ENCODE data around the gene TRAF1.

Gene TRAF1

DNA sequence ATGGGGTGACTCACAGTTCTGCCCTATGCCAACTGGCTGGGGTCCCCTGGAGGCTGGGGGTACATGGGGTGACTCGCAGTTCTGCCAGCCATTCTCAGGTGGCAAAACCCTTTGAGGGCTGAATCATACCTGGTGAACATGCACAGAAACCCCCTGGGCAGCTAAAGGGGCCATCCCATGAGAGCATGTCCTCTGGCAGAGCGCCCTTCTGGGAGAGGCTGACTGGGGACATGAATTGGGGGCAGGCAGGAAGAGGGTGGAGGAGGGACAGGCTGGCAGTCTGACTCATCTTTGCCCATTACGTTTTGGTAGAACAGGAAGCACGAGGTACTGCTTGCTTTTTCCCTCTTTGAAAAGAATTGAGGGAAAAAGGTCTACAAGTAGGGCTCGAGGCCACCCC lies 16.7 kb downstream of the TRAF1 start:
- DNase-seq (ENCODE audit: low read depth), result no peak

DNA sequence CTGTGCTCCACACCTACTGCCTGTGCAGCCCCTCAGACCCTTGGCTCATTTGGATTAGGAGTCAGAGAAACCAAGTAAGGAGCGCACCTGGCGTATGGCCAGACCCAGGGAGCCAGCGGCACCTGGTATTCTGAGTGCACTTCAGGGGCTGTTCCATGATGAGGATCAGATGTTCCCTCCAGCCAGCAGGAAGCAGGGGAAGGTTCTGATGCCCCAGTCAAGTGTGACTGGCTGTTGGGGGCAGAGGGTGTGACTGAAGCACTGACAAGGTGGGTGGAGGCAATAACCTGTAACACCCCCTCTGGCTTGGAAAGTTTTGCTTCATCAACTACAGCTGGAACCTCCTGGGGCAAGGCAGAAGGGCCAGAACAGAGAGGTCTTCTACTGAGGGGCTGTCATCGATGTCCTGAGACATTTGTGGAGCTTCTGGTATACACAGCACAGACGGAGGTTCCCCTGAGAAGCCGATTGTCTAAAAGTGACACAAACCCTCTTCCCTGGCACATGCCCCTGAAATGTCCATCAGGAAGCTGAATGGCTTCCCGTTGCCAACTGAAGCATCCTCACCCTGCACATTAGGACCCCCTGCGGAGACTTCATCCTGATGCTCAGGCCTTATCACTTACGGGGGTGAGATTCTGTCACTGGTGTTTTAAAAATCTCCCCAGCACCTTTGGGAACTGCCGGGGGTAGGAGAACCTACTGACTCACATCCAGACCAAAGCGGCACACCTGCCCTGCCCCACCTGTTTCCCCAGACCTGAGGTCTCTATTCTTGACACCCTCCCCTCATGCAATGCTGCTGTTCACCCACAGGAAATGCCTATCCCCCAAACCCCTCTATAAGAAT lies 21.1 kb downstream of the TRAF1 start:
- DNase-seq (ENCODE audit: low read depth), result no peak

DNA sequence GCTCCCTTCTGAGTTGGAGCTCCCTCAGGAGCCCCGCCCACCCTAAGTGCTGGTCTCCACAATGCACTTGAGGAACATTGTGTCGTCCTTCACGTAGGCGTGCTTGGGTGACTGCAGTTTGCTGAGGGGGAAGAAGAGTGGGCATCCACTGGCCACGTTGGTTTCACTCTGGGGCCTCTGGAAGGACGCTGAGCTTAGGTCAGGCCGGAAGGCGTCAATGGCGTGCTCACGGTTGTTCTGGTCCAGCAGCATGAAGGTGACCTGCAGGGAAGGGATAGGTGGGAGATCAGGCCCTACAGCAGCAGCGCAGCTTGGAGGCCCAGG lies 21.7 kb downstream of the TRAF1 start:
- no peak for DNase-seq (ENCODE audit: low read depth)

DNA sequence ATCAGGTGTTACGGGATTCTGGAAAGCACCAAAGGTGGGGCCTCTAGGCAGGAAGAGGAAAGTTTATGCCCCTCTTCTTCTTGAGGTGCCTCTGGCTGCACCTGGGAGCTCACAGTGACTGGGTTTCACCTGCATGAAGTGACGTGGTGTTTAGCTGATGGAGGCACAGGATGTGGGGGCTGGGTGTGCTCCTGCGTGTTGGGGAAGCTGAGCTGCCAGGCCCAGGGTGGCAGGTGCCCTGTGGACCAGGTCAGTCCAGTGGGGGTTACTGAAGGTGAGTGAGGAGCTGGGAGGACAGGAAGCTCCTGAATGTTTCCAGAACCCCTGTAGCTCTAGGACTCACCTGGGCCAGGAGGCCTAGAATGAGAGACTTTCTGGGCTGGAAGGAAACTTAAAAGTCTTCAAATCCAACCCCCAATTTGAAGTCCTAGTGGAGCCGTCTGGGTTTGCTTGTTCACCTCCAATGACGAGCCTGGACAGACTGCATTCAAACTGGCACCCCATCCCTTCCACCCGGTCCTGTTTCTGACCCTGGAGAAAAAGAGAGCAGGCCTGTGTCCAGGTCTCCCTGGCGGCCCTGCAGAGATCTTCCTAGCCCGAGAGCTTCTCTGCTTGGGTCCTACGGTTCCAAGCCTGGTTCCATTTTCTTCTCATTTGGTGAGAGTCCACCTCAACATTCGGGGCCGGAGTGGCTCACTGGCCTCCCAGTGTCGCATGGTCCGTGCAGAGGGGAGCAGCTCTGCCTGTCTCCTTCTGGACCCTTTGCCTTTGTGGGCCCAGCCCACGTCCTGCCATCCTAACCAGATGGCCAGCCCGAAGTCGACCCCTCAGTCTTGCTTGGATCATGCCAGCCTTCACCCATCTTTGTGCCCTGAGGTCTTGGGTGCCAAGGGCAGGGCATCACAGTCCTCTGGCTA lies 22.3 kb downstream of the TRAF1 start:
- no peak for DNase-seq (ENCODE audit: low read depth)

DNA sequence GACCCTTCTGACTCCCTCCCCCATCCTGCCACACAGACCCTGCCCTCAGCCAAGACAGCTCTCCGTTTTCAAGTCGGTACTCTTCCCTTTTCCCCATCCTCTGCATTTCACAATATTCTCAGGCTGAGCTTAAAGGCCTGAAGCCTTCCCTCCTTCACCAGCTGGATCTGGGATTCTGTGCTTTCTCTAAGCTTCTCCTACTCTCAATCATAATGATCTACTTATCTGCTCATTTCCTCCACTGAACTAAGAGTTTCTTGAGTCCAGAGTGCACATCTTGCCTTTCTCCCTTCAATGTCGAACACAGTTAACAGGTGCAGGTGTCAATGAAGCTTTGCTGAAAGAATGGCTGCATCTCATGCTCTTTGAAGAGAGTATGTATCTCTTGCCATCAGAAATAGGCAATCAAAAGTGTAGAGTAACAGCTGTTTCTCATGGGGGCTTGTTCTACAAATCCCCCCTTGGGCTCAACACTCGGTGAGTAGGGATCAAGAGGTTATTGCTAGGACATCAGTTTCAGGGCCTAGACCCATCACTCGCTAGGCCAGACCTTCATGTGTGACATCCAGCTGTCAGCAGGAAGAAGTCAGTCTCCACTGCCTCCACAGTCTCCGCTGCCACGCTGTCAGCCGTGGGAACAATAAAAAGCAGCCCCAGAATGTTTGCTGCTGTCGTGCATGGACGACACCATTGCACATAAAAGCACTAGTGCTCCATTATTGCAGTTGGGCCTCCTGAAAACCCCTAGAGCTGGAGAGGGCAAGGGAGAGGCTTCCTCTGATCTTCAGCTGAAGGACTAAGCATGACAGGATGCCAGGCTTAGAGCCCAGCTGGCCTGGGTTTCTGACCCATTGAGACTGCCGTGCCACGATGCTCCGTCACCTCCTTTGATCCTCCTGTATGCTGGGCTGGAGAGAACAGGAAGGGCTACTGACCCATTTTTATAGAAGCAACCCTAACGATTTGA lies 23.7 kb downstream of the TRAF1 start:
- DNase-seq (ENCODE audit: low read depth), result no peak

DNA sequence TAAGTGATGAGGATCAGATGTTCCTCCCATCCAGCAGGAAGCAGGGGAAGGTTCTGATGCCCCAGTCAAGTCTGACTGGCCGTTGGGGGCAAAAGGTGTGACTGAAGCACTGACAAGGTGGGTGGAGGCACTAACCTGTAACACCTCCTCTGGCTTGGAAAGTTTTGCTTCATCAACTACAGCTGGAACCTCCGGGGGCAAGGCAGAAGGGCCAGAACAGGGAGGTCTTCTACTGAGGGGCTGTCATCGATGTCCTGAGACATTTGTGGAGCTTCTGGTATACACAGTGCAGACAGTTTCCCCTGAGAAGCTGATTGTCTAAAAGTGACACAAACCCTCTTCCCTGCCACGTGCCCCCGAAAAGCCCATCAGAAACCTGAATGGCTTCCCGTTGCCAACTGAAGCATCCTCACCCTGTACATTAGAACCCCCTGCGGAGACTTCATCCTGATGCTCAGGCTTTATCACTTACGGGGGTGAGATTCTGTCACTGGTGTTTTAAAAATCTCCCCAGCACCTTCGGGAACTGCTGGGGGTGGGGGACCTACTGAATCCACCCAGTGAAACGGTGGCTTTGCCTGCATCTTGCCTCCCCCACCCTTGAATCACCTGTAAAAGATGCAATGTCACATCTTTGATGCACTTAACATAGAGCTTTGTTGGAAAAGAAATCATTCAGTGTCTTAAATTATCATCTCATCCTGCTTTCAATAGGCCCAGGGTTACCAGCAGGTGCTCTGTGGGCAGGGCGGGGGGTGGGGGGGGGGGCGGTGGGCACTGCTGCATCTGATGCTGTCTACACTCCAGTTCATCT lies 24.6 kb downstream of the TRAF1 start:
- no peak for DNase-seq (ENCODE audit: low read depth)

DNA sequence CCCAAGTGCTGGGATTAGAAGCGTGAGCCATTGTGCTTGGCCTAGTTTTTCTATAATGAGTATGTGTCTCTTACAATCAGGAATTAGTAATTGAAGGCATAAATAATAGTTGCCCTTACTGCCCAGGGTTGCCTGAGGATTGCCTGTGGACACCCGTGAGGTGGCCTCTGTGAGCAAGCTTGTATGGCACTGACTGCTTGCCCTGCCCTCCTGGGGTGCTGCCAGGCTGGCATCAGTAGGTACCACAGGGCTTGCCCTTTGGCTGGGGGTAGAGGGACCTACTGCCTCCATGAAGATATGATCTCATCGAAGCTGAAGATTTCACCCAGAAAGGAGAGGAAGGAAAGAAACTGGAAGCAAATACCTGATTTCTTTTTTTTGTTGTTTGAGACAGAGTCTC lies 25.8 kb downstream of the TRAF1 start:
- DNase-seq (ENCODE audit: low read depth), result no peak

DNA sequence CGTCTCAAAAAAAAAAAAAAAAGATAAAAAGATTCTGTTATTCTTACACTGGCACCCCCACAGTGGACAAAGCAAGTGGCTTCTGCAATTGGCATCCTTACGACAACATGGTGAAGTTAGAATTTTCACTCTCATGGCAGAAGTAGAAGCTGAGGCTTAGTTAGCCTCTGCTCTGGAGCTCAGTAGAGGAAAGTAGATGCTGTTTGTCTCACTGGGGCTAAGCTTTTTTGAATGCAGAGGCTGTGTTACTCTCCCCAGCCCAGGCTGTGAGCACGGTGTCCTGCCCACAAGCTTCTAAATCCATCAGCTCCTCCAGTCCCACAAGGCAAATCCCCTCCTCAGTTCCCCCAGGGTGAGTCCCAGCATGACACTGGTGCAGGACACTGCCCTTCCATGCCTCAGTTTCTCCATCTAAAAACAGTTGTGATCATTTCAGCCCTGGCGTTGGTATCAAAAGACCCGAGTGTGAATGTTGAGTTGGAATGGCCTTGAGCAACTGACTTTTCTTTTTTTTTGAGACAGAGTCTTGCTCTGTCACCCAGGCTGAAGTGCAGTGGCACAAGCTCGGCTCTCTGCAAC lies 27.0 kb downstream of the TRAF1 start:
- DNase-seq (ENCODE audit: low read depth), result no peak

DNA sequence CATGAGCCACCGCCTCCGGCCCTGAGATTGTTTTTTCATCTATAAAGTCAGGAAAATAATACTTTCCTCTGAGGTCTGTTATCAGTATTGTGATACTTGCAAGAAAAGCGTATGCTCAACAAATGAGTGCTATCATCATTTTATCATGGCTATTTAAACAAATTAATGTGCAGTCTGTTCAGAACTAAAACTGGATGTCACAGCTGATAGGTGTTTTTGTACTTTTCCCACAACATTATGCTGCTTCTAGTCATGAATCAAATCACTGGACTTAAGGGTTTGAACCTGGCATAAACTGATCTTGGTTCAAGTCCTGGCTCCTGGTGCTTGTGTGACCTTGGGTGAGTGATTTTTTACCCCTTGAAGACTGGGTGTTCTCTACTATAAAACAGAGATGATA lies 28.2 kb downstream of the TRAF1 start:
- no peak for DNase-seq (ENCODE audit: low read depth)

DNA sequence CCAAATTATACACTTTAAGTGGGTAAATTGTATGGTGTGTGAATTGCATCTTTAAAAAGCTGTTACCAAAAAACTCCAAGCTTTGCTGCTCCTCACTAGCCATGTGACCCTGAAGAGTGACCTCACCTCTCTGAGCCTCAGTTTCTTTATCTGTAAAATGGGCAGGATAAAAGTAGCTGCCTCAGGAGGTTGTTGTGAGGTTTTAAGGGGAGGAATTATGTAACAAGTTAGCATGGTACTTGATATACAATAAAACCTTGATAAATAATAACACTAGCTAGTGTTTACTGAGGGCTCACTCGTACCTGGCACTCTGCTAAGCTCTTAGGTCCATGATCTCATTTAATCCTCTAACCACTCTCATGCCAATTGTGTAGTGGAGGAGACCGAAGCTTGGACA lies 30.6 kb downstream of the TRAF1 start:
- no peak for DNase-seq (ENCODE audit: low read depth)

DNA sequence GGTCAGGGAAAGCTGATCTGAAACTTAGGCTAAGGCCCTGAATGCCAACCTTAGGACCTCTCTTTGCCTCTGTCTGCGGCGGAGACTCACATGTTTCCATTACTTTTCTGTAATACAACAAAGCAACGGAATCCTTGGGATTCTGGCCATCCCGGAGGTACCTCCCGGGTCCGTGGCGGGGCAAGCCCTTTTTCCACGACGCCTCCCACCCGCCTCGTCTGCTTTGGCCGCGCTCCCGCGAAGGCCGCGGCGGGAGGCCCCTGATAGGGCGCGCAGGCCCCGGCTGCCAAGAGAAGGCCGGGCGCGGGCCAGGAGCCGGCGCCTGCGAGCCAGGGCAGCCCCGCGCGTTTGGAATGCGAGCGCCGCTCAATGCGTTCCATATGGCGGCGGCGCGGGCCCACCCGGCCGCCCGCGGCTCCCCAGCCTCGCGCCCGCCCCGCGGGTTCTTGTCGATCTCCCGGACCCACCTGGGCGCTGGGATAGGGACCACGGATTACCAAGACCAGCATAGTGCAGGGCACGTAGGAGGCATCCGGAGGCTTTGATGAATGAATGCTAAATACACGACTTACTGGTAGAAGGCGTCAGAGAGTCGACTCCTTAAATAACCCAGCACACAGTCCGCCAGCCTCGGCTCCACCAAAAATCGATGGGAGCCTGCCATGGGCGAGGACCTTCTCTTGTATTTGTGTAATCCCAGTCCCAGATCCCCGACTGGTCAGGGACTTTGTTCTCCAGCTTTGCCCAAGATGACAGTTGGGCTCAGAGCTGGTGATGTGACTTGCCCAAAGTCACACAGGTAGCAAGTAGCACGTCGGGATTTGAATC lies 32.1 kb downstream of the TRAF1 start:
- DNase-seq (ENCODE audit: low read depth), result no peak

DNA sequence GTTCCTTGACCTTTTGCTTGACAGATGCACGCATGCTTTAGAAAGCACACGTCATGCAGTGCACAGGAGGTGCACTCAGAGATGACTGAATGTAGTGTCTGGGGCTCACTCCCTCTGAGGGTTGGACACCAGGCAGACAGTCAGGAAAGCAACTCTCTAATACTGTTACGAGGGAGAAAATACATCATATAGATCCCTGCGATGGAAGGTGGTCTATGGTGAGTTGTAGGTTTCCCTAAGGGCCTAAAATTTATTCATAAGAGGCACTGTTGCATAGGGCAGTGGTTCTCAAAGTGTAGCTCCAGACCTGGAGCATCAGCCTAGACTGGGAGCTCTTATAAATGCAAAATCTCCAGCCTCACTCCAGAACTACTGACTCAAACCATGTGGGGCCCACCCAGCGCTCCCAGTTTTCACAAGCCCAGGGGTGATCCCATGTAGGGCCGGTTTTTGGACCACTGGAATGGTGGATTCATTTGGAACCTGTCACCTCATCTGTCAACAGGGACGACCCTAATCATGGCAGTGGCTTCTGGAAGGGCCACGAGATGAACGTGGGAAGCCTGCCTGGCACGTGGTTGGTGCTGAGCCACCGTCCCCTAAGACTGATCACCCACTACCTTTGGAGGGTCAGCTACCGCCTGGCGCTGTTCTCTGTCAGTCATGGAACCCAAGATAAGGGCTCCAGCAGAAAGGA lies 32.8 kb downstream of the TRAF1 start:
- no peak for DNase-seq (ENCODE audit: low read depth)

DNA sequence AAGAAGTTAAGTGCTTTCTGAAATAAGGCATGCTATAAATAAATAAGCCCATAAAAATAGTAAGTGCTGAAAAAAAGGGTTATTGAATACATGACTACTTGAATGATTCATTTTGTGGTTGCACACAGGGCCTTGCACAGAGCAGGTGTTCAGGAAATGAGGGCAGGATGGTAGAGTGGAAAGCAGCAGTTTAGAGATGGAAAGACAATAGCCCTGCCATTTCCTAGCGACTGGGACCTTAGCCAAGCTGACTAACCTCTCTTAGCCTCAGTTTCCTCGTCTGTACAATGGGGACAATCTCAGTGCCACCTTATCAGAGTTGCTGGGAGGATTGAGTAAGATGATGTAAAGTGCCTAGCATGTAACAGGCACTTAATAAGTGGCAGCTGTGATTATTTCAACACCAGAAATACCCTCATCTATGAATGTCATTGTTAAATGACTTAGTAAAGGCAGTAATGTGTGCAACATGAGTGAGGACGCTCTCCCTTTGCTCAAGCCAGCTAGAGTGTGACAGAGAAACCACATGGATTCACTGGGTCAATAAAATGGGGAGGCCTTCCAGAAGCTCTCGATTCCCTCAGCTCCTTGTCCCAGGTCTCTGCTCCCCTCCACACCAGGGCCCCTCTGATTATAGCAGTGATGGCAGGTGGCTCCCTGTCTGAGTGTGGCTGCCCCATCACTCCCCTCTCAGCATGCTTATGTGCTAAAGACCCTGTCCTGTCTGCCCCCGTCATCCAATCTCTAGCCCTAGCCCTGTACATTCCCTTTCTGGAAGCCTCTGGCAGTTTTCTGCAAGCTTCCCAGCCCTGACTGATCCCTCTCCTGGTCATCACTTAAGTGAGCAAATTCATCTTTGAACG lies 33.6 kb downstream of the TRAF1 start:
- DNase-seq (ENCODE audit: low read depth), result no peak

DNA sequence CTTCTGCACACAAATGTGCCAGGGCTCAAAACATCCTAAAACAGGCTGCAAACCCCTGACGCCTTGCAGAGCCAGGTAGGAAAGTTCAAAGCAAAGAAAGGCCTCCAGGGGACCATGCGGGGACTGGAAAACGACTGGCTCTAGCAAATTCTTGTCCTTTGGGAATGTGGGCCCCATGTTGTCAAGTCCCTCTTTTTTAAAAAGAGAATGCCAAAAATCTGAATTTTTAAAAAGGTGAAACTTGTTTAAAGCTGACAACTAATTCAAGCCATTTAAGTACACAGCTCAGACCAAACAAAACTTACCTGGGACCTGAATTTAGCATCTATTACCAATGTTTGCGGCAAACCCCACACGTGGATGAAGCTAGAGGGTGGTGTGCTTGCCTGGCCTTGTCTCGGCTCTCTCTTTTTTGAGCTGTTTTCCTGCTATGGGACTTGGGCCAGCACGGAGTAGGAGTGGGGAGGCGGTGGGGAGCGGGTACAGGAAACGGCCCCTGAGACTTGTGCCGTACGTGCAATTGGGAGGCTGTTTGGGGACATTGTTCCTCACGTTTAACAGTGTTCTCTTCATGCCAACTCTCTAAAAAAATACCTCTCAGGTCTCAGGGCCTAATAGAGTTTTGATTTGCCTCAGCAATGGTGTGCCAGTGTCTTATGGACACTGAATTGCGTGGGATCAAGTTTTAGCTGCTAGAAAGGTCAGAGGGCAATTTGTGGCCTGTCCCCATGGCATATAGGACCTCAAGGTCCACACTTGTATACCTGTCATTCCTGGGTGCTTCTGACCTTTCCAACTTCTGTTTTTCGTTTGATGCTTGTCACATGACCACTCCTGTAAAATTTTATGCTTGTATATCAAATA lies 34.5 kb downstream of the TRAF1 start:
- no peak for DNase-seq (ENCODE audit: low read depth)

DNA sequence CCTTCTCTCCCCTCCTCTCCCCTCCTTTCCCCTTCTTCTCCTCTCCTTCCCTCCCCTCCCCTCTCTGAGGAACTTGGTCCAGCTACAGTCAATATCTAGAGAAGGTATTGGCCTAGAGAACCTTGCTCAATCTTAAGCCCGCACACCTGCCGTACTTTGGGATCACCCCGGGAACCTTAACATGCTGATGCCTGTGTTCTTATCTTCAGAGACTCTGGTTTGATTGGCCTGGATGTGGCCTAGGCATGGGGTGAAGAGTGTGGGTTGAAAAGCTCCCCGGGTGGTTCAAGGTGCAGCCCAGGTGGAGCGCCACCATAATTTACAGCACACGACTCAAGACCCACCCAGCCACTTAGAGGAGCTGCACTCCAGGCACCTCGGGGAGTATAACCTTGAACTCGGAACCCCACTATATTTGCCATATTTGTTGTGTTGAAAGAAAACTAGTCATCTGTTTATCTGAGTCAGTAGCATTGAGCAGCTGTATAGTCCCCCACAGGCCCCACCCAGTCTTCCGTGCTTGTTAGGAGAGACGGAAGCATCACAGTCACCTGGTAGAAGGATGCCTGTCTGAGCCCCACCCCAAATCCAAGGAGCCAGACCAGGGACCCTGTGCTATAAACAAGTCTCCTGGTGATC lies 35.2 kb downstream of the TRAF1 start:
- DNase-seq (ENCODE audit: low read depth), result no peak

DNA sequence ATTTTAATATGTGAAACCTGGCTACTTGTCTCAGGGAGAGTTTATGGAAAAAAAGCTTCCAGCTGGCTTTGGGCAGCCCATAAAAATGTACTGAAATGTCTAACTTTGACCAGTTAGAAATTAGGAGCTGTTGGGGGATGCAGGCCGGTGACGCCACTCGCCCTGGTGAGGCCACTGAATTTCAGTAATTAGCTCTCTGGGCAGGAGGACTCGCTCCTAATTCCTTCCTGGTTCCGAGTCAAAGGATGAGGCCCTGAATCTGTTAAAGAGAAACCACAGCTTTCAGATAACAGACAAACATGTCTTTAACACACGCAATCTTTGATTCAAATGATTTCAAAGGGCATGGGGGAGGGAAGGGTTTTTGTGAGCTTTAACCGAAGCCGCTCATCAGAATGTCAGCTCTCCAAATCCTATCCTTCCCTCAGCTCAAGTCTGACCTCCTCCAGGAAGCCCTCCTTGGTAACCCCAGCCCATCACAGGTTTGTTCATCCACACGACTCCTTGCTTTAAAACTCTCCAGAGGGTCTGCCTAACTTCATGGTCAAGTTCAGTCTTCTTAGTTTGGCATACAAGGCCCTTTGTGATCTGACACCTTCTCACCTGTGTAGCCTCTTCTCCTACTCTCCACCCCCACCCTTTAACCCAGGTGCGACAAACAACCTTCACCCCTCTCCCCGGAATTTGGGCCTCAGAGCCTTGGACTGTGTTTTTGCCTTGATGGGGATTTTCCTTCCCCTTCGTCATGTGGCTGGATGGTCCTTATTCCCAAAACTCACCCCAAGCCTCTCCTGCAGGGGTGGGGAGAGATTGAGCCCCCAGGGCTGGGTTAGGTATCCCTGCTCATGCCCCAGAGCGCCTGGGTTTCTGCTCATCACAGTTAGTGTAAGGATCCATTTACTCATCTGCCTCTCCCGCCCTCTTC lies 36.0 kb downstream of the TRAF1 start:
- DNase-seq (ENCODE audit: low read depth), result no peak

Data from stimulated activated CD8-positive, alpha-beta memory T cell treated with anti-CD3 and anti-CD28 coated beads, Interleukin-4, amount 100 ng/mL, for 24 hours (primary cell).